Occipital lobe (tissue), 2 donors: ENCODE results near the gene KRTAP9-2. TPM values are rescaled to one million over a fixed set of nuclear protein-coding genes. Genes with fewer than 3 reads are reported as not detected.
"Not testable (repeated sequence)": the region's sequence is repeated elsewhere in the genome, so short reads cannot be mapped to it uniquely, and the experiment has no call there.

Experiments
- DNase-seq: peaks from one replicate; lab custom pipeline; 2025; lab: John Stamatoyannopoulos, UW
- total RNA-seq: library from RNA; depleted of rRNA; stranded (reverse); fragments of >200 nt; gene quantifications from one replicate; pipeline ENCODE4 v1.2.3, GENCODE V29; 2014

The KRTAP9-2 gene, protein sequence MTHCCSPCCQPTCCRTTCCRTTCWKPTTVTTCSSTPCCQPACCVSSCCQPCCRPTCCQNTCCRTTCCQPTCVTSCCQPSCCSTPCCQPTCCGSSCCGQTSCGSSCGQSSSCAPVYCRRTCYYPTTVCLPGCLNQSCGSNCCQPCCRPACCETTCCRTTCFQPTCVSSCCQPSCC
- not detected for total RNA-seq

DNA sequence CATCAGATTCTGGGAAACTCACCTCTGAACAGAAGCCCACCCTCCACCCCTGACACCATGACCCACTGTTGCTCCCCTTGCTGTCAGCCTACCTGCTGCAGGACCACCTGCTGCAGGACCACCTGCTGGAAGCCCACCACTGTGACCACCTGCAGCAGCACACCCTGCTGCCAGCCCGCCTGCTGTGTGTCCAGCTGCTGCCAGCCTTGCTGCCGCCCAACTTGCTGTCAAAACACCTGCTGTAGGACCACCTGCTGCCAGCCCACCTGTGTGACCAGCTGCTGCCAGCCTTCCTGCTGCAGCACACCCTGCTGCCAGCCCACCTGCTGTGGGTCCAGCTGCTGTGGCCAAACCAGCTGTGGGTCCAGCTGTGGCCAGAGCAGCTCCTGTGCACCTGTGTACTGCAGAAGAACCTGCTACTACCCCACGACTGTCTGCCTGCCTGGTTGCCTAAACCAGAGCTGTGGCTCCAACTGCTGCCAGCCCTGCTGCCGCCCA is at the start of gene KRTAP9-2:
Gene KRTAP9-2, plus strand, starts transcription at position 51 of the 498 bp plus-strand sequence. Its CDS starts 7 bp downstream, at position 58.
- DNase-seq: not testable (repeated sequence)

DNA sequence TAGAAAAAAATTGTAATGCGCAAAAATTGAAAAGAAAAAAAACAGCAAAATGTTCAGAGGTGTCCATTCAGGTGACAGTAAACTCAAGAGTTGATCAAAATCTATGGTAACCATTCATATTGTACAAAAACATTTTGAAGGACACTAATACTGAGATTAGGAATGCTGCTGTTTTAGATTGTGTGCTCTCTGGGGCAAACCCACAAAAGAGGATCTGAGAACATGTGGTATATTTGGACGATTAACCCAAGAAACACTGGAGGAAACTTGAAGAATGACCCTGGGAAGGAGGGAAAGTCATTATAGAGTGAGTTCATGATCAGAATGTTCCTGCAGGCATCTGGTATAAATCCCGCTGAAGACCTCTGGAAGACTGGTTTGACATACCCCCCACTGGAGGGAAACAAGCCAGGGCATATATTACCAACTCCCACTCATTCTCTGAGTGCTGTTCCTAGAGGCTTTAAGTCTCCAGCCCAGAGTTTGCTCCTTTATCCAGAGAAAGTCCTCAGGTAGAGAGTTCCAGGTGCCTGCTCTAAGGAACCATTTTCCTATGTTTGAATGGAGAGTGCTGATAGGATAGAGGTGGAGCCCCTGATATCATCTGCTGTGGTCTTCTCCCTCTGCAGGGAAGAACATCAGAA is 49.6 kb upstream of the KRTAP9-2 start:
- DNase-seq: no peak

- DNase-seq: no peak
These were observed 48.6 kb upstream of the KRTAP9-2 start, which contains the start of gene KRTAP4-2 for GRCh38 chr17:41177727-41178271. TSS of gene KRTAP4-2 (minus strand) at chr17:41178221. CDS start at chr17:41178164, 57 bp downstream.

GRCh38 chr17:41178341-41178740 is 48.1 kb upstream of the KRTAP9-2 start:
- no peak for DNase-seq

- DNase-seq: no peak
These were observed 47.4 kb upstream of the KRTAP9-2 start for GRCh38 chr17:41178843-41179616.

GRCh38 chr17:41184480-41184961 is 41.9 kb upstream of the KRTAP9-2 start, which contains the start of gene KRTAP4-1:
TSS of gene KRTAP4-1 (minus strand) at chr17:41184911. CDS start at chr17:41184854, 57 bp downstream.
- DNase-seq: no peak

DNA sequence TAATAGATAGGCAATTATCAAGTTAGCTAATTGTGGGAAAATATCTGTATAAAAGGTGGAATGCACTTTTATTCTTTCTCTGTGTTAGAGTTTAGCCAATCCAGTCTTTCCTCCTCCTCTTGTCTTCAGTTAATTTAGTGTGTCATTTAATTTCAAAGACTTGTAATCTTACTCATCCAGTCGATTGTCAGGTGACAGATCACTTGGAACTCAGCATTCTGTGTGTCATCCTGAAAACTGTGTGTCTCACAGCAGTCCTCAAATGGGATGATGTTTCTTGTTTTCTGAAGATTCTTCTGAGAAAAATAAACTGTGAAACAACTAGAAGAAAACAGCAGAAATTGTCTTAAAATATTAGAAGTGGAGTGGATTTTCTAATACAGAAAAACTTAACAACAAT is 41.4 kb upstream of the KRTAP9-2 start:
- no peak for DNase-seq

- DNase-seq: no peak
These were observed 39.6 kb upstream of the KRTAP9-2 start for GRCh38 chr17:41186872-41187271.

DNA sequence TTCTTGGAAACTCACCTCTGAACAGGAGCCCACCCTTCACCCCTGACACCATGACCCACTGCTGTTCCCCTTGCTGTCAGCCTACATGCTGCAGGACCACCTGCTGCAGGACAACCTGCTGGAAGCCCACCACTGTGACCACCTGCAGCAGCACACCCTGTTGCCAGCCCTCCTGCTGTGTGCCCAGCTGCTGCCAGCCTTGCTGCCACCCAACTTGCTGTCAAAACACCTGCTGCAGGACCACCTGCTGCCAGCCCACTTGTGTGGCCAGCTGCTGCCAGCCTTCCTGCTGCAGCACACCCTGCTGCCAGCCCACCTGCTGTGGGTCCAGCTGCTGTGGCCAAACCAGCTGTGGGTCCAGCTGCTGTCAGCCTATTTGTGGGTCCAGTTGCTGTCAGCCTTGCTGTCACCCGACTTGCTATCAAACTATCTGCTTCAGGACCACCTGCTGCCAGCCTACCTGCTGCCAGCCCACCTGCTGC is 36.6 kb upstream of the KRTAP9-2 start, which contains the start of gene KRTAP9-1:
Gene KRTAP9-1, plus strand, starts transcription at position 51 of the 482 bp plus-strand sequence. Its CDS starts 0 bp downstream, at position 51.
- DNase-seq: not testable (repeated sequence)

- no peak for DNase-seq
These were observed 36.1 kb upstream of the KRTAP9-2 start for GRCh38 chr17:41190328-41190727.

DNA sequence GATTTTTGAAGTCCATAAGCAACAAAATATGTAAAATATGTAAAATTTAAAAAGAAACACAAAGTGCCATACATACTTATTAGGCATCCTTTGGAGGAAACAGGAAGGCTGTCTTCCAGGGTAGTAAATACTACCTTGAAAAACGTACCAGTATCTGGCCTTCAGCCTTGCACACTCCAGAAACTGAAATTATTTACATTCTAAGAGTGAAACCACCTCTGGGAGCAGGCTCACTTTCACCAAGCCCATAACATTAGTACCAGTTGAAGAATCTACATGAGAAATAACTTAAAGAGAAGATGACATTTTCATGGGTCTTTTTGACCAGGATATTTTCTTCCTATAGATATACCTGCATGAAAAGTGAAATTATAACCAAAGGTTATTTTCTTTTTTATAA is 30.4 kb upstream of the KRTAP9-2 start:
- no peak for DNase-seq

- no peak for DNase-seq
These were observed 26.9 kb upstream of the KRTAP9-2 start for GRCh38 chr17:41199421-41200078.

- DNase-seq: no peak
These were observed 14.5 kb upstream of the KRTAP9-2 start for GRCh38 chr17:41211845-41212466.

DNA sequence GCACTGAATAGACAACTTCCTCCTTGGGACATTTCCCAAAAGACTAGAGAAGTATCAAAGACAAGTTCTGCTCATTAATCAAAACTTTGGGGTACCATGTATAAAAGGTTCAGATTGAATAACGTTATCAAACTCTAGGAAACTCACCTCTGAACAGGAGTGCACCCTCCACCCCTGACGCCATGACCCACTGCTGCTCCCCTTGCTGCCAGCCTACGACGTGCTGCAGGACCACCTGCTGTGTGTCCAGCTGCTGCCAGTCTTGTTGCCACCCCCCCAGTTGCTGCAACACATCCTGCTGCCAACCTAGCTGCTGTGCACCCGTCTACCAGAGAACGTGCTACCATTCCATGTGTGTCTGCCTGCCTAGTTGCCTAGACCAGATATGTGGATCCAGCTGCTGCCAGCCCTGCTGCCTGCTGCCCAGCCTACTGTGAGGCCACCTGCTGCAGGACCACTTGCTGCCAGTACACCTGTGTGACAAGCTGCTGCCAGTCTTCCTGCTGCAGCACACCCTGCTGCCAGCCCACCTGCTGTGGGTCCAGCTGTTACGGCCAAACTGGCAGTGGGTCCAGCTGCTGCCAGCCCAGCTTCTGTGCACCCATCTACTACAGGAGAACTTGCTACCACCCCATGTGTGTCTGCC is 13.8 kb upstream of the KRTAP9-2 start:
- DNase-seq: no peak

DNA sequence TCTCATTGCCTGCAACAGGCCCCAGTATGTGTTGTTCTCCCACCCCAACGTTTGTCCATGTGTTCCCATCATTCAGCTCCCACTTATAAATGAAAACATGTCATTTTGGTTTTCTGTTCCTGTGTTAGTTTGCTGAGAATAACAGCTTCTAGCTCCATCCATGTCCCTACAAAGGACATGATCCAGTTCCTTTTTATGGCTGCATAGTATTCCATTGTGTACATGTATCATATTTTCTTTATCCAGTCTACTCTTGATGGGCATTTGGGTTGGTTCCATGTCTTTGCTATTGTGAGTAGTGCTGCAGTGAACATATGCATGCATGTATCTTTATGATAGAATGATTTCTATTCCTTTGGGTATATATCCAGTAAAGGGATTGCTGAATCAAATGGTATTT is 10.8 kb upstream of the KRTAP9-2 start:
- DNase-seq: no peak

- DNase-seq: no peak
These were observed 2.6 kb upstream of the KRTAP9-2 start for GRCh38 chr17:41223821-41224220.

- DNase-seq: no peak
These were observed 397 bp upstream of the KRTAP9-2 start for GRCh38 chr17:41226051-41226450.

GRCh38 chr17:41230094-41230493 is 3.6 kb downstream of the KRTAP9-2 start:
- DNase-seq: no peak

GRCh38 chr17:41231731-41232130 is 5.3 kb downstream of the KRTAP9-2 start:
- DNase-seq: no peak
